Measurements from ENCODE around the gene TMEM81.

TMEM81 gene

DNA sequence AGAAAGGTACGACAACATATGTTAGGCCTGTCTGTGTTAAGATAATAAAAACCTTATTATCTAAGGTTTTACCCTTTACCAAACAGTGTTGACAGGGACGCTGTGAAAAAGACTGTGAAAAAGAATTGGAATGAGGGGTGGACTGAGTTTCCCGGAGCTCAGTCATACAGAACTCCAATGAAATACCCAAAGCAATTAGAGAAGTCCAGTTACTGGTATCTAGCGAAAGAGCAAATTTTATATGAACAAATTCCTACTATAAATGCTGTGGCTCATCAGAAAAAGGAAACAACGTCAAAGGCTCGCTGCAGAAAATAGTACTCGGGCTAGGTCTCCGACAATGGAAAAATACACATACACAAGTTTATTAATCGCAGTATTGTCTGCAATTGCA lies 38.2 kb upstream of the TMEM81 start:
- in situ Hi-C loops (cut with HindIII; ENCODE audit: low sequenced_read_pairs): no loop called here
- H3K4me3 ChIP-seq (ENCODE audit: low read depth, low read length): peak overlapping the region; percentile 88
- no peak for DNase-seq (ENCODE audit: low read depth)
- TF ChIP-seq, protein P1, sequence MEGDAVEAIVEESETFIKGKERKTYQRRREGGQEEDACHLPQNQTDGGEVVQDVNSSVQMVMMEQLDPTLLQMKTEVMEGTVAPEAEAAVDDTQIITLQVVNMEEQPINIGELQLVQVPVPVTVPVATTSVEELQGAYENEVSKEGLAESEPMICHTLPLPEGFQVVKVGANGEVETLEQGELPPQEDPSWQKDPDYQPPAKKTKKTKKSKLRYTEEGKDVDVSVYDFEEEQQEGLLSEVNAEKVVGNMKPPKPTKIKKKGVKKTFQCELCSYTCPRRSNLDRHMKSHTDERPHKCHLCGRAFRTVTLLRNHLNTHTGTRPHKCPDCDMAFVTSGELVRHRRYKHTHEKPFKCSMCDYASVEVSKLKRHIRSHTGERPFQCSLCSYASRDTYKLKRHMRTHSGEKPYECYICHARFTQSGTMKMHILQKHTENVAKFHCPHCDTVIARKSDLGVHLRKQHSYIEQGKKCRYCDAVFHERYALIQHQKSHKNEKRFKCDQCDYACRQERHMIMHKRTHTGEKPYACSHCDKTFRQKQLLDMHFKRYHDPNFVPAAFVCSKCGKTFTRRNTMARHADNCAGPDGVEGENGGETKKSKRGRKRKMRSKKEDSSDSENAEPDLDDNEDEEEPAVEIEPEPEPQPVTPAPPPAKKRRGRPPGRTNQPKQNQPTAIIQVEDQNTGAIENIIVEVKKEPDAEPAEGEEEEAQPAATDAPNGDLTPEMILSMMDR (IDR thresholded peaks at IDR 0.05; ENCODE audit: low read depth, low read length, missing control alignments): no peak

DNA sequence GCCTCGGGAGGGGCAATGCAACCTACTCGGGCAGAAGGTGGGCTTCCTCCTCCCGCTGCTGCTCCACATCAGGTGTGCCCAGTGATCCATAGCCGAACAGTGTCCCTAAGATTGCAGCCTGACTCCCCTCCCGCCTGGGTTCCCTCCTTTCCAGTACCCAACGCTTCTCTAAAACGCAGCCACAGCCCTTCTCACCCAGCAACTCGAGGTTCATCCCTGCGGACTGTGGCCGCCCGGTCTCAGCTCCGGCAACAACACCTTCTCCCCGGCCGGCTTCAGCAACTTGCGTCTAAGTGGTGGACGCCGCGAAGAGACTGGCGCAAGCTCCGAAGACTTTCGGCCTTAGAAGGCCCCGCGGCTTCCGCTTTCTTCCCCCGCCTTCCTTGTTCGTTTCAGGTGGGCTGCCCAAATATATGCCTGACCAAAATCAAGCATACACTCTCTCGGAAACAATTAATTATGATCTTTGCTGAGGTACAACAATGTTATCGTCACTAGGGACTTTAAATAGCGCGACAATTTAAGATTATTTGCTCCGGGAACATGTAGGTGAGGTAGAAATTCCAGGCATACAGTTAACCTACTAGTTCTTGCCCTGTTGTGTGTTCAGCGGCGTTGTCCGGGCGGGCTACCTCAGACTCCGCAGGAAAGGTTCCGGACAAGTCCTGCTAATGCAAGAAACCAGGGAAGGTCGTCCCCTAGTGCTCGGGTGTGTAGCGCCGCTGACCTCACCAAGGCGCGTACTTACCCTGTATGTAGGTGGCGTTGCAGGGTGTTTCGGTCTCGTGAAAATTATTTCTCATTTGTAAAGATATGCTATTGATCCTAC lies 37.6 kb upstream of the TMEM81 start, which contains the start of gene RBBP5:
Gene RBBP5, minus strand, starts transcription at position 319 of the 829 bp plus-strand sequence. Its CDS starts 105 bp downstream, at position 214.
- TF ChIP-seq, protein P1 (IDR thresholded peaks at IDR 0.05; ENCODE audit: low read depth, low read length, missing control alignments): peak; percentile 89
- in situ Hi-C loops (cut with HindIII; ENCODE audit: low sequenced_read_pairs): no loop called here
- DNase-seq (ENCODE audit: low read depth): peak; percentile 97
- H3K4me3 ChIP-seq (ENCODE audit: low read depth, low read length): peak within 1 kb of the TSS; percentile 88

DNA sequence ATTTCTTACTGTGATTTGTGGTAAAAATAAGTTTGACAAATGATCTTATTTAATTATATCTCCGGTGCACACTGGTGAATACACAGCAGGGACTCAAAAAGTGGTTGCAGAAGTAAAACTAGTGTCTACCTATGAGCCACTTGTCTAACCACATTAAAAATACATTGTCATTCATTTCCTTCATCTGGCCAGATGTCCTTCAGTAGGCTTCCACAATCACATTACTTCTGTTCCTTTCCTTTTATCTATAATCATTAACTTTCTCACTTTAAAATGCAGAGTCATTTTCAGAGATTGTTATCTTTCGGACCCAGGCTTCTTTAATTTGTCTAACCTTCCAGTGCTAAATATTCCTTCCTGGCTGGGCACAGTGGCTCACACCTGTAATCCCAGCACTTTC lies 34.5 kb upstream of the TMEM81 start:
- no peak overlapping the region for H3K4me3 ChIP-seq (ENCODE audit: low read depth, low read length)
- DNase-seq (ENCODE audit: low read depth): no peak
- in situ Hi-C loops (cut with HindIII; ENCODE audit: low sequenced_read_pairs): no loop called here
- TF ChIP-seq, protein P1 (IDR thresholded peaks at IDR 0.05; ENCODE audit: low read depth, low read length, missing control alignments): no peak

DNA sequence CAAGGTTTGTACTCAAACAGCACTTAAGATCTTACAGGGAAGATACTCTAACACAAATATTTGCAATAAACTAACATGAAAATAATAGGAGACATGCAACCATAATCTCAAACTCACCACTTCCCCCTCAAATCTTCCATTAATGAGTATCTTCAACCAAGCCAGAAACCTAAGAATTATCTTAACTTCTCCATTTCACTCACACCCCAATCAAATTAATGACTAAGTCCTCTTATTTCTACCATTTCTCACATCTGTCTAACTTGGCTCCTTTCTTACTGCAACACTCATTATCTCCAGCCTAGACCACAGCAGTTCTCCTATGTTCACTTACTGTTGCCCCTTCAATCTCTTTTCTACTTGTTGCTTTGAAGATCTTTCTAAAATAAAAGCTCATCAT lies 27.1 kb upstream of the TMEM81 start:
- TF ChIP-seq, protein P1 (IDR thresholded peaks at IDR 0.05; ENCODE audit: low read depth, low read length, missing control alignments): no peak
- in situ Hi-C loops (cut with HindIII; ENCODE audit: low sequenced_read_pairs): no loop called here
- DNase-seq (ENCODE audit: low read depth): no peak
- H3K4me3 ChIP-seq (ENCODE audit: low read depth, low read length): no peak overlapping the region

DNA sequence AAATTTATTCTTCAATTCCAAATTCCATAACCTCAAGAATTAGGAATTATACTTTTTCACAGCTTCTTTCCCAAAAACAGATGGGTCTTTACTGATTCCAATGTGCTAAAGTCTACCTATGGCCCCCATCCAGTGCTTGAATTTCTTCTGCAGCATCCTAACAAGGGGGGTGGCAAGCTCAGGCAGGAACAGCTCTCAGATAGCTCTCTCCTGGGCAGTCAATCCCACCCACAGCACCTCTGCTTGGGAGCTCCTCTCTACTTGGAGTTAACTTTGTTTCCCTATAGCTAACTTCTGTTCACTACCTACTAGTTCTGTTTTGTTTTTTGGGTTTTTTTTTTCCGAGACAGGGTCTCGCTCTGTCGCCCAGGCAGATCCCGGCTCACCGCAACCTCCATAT lies 25.5 kb upstream of the TMEM81 start:
- in situ Hi-C loops (cut with HindIII; ENCODE audit: low sequenced_read_pairs): no loop called here

DNA sequence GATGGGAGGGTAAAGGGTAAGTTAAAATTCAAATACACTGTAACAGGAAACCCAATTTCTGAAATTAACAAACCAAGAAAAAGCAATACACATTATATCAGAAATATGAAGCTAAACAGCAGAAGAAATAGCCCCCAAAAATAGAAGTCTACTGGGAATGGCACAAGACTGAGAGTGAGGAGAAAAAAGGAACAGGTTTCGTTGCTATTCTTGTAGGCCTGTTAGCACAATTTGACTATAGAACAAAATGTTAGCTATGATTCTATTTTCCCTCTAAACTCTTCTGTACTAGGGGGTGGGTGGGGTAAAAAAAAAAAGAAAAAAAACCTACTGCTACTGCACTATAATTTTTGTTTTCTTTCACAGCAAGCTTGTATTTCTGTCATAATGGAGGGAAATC lies 25.0 kb upstream of the TMEM81 start:
- in situ Hi-C loops (cut with HindIII; ENCODE audit: low sequenced_read_pairs): no loop called here

More for the DNA sequence above, 25.5 kb upstream of the TMEM81 start:
- no peak for DNase-seq (ENCODE audit: low read depth)
- H3K4me3 ChIP-seq (ENCODE audit: low read depth, low read length): no peak overlapping the region
- TF ChIP-seq, protein P1 (IDR thresholded peaks at IDR 0.05; ENCODE audit: low read depth, low read length, missing control alignments): no peak

More for the DNA sequence above, 25.0 kb upstream of the TMEM81 start:
- H3K4me3 ChIP-seq (ENCODE audit: low read depth, low read length): no peak overlapping the region
- no peak for DNase-seq (ENCODE audit: low read depth)
- TF ChIP-seq, protein P1 (IDR thresholded peaks at IDR 0.05; ENCODE audit: low read depth, low read length, missing control alignments): no peak

All from astrocyte of the cerebellum (primary cell).